Astrocyte of the cerebellum (primary cell): ENCODE data around the gene WWOX.

ENCODE experiments used
- DNase-seq: peaks from one replicate; pipeline ENCODE4 v3.0.0-alpha.2; 2011; ENCODE audit warnings: low read depth
- H3K4me3 ChIP-seq: 2 replicates; pipeline ENCODE4 v1.5.1; 2011; ENCODE audit warnings: mild to moderate bottlenecking, low read depth, low read length, moderate library complexity
- in situ Hi-C: cut with HindIII; loops from 2 replicates; pipeline ENCODE4 v1.10.0; 2017; ENCODE audit warnings: low sequenced_read_pairs
- TF ChIP-seq, protein P1 (sequence below): IDR thresholded peaks from 2 replicates; pipeline ENCODE4 v1.5.1; 2012; ENCODE audit warnings: low read length, low read depth, moderate library complexity, mild to moderate bottlenecking; ENCODE audit errors: missing control alignments

The WWOX gene

DNA sequence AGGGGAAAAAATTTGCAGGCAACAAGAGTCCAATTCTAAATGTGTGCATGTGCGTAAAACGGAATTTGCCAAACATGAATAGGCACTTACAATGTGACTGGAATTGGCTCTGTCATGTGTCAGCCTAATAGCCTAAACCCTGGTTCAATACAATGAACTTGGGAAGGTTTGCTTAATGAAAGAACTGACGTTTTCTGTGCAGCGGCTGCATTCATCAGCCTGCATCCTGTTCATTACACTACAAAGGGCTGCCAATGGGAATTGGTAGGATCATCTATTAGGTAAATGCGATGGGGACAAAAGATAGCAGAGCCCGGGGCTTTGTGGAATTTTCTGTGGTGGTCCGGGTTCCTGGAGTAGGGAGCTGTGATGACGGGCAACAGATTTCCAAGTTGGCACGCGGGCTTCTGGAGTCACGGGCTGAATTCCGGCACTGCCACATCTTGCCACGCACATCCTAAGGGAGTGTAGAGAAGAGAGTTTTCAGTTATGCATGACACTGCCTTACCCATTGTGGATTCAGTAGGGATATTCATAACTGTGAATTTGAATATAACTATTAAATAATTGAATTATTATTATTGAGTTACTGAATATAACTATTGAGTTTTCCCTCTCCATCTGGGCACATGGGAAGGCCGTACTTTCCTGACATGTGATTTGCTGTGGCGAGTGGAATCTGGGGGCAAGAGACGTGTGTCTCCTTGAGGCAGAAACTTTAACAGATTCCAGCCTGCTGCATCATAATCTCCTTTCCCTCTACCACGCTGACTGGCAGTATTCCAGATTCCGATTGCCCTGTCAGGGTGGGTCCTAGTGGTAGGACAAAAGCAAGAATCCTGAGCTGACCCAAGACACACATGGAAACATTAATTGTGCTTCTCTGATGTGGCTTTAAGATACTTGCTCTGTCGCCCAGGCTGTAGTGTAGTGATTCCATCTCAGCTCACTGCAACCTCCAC is 565.6 kb downstream of the WWOX start:
- no peak overlapping the region for H3K4me3 ChIP-seq
- in situ Hi-C loops, result no loop called here
- DNase-seq, result no peak
- TF ChIP-seq, protein P1, sequence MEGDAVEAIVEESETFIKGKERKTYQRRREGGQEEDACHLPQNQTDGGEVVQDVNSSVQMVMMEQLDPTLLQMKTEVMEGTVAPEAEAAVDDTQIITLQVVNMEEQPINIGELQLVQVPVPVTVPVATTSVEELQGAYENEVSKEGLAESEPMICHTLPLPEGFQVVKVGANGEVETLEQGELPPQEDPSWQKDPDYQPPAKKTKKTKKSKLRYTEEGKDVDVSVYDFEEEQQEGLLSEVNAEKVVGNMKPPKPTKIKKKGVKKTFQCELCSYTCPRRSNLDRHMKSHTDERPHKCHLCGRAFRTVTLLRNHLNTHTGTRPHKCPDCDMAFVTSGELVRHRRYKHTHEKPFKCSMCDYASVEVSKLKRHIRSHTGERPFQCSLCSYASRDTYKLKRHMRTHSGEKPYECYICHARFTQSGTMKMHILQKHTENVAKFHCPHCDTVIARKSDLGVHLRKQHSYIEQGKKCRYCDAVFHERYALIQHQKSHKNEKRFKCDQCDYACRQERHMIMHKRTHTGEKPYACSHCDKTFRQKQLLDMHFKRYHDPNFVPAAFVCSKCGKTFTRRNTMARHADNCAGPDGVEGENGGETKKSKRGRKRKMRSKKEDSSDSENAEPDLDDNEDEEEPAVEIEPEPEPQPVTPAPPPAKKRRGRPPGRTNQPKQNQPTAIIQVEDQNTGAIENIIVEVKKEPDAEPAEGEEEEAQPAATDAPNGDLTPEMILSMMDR, result no peak

DNA sequence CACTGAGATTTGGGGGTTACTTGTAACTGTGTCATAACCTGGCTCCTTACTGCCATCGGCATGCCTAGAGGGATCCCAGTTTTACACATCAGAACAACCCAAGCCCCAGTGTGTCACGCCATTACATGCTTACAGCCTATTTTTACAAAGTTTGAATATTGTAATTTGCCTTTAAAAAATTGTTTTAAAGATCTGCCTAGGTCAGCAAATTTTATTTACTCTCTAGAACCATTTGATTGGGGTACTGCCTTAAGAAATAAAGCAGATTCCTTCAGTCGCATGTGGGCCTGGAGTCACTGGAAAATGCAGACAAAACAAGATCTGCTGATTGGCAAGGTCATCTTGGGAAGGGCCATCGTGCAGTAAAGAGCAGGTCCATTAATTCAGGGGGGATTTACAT is 566.9 kb downstream of the WWOX start:
- H3K4me3 ChIP-seq, result no peak overlapping the region
- in situ Hi-C loops, result no loop called here
- DNase-seq, result no peak
- TF ChIP-seq, protein P1, result no peak

- in situ Hi-C loops, result no loop called here
- TF ChIP-seq, protein P1, result no peak
- no peak overlapping the region for H3K4me3 ChIP-seq
- no peak for DNase-seq
Measured at GRCh38 chr16:78667675-78668074, 568.2 kb downstream of the WWOX start.

- TF ChIP-seq, protein P1, result no peak
- DNase-seq, result no peak
- in situ Hi-C loops, result no loop called here
- no peak overlapping the region for H3K4me3 ChIP-seq
Measured at GRCh38 chr16:78668393-78668792, 568.9 kb downstream of the WWOX start.

- DNase-seq, result no peak
- TF ChIP-seq, protein P1, result no peak
- in situ Hi-C loops, result no loop called here
Measured at GRCh38 chr16:78669994-78670393, 570.5 kb downstream of the WWOX start.

DNA sequence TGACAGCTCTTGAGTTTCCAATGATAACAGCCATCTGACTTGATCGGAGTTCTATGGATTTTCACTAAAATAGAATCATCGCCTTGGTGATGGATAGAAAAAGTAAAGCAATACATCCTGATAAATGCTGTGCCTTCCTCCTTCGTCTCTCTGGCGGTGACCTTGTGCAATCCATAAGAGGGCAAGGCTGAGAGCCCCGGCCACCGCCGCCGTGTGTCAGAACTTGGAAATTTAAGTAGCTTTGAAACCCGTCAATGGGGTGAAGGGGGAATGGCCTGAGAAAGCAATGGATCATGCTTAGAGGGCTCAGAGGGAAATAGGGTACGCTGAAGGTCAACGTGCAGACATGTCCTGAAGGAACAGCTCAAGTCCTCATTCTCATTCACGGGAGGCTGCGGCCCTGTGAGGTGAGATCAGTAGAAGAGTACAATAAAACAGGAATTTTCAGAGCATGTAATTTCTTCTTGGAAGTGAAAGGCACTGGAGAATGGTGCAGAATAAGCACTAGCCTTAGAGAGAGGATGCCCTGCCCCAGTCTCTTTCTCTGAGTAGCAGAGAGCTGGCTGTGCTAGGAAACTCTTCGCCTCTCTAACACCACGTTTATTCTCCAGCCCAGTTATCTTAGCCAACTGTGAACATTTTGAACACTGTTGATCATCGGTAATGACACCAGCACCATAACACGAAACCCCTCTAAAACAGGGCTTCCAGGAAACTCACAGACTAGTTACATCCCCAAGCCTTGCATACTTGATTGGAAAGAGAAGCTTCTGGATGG is 573.5 kb downstream of the WWOX start:
- no peak overlapping the region for H3K4me3 ChIP-seq
- TF ChIP-seq, protein P1, result no peak
- DNase-seq, result no peak
- in situ Hi-C loops, result no loop called here

More at GRCh38 chr16:78669994-78670393, 570.5 kb downstream of the WWOX start:
- no peak overlapping the region for H3K4me3 ChIP-seq
